COR-L47 (cell line): ENCODE data around the gene DUOX1.

Source experiments
- DNase-seq: peaks from one replicate; lab custom pipeline; 2025; lab: John Stamatoyannopoulos, UW

Gene DUOX1

DNA sequence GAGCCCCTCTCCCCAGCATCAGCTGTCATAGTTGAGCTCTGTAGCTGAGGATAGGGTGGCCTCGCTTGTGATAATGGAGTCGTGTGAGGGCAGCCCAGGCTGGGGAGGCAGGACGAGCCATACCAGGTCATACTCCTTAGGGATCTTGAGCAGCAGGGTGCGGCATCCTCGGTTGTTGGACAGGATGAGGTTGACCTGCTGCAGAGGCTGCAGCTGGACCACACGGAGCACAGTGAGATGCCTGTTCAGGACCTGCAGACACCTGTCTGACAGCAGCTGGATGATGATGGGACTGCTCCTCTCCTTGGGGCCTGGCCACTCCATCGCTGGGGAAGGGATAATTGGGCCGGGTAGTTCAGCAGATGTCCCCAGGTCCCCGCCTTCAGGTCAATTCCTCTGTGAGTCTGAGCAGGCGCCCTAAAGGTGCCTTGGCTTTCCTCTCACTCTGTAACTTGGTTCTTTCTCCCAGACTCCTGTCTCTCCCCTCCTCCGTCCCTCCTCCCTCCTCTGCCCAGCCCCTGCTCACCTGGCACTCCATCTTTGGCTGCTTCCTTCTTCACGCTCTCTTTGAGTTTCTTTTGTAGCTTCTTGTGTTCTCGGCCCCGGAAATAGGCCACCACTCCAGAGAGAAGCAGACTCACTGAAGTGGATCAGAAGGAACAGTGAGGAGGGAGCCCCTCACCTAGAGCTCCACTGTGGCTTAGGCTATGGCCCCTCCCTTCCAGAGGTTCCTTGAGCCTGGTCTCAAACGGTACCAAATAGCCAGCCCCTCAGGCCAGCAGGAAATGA lies 23.6 kb upstream of the DUOX1 start:
- no peak for DNase-seq

GRCh38 chr15:45107941-45108630 lies 21.7 kb upstream of the DUOX1 start:
- no peak for DNase-seq

DNA sequence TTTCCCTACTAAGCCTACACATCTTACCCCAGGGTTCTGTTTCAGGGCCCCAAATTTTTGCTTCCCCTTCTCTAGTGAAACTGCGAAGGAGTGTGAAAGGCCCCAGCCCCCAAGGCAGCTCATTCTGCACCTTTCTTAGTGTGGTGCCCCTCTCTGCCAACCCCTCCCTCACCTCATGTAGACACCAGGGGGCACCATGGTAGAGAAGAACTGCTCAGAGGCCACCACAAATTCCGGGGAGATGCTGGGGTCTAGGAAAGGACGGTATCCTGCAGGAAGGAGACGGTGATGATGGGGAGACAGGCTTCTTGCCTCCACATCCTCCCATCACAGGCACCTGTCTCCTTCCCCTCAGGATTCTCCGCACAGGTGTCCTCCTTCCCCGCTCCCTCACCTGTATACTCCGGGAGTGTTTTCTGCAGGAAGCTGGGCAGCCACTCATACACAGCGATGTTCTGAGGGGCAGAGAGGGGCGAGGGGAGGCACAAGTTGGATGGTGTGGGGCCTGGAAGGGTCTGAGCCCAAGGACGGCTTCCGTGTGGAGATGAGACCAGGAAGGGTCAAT lies 19.5 kb upstream of the DUOX1 start:
- no peak for DNase-seq

GRCh38 chr15:45111390-45112142 lies 18.2 kb upstream of the DUOX1 start:
- no peak for DNase-seq

DNA sequence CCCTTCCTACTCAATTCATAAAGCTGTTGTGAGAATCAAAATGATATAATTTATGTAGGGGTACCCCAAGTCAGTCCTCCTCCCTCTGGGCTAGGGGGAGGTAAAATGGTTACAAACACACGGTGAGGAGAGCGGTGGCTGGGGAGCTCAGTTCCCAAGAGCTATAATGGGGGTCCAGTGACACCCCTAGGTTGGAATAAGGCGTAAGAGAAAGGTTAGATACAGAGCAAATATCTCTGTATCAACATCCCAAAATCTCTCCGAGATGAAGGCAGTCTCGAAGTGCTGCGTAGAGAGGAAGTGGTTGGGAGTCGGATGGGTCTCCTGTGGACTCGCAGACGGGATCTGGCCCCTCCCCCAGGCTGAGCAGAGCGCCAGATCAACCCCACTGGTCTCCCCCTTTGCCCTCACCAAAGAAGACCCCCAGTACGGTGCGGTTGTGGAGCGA lies 17.6 kb upstream of the DUOX1 start:
- no peak for DNase-seq

DNA sequence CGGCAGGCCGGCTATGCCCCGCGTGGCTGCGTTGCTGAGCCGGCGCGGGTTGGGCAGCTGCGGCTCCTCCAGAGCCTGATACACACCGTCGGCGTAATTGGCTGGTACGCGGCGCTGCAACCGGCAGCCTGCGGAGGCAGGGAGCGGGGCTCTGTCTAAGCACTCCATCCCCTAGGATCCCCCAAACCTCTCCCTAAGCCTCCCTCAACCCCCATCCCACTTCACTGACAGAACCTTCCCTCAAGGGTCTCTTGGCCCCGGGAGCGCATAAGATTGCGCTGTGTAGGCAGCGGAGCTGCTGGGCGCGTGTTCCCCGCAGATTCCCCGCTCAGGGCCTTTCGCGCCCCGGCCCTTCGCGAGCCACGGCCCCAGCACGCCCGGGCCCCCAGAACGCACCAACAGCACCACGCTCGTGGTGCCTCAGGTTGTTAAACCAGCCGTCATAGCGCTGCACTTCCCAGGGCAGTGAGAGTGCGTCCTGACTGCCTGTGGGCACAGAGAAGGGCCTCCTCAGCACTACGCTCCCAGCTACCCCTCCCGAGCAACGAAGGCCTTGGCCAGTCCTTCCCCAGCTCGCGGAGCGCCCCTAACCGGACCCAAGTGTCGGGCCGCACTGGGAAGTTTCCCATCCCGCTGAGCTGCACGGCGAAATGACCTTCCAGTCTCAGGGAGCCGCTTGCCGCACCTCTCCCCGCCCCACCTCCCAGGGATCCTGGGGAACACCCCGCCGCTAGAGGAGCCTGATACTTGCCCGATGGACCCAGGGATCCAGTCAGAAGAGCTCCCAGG lies 17.0 kb upstream of the DUOX1 start:
- peak; percentile 27 for DNase-seq

- no peak for DNase-seq
These were observed 16.3 kb upstream of the DUOX1 start for GRCh38 chr15:45113380-45113990.

DNA sequence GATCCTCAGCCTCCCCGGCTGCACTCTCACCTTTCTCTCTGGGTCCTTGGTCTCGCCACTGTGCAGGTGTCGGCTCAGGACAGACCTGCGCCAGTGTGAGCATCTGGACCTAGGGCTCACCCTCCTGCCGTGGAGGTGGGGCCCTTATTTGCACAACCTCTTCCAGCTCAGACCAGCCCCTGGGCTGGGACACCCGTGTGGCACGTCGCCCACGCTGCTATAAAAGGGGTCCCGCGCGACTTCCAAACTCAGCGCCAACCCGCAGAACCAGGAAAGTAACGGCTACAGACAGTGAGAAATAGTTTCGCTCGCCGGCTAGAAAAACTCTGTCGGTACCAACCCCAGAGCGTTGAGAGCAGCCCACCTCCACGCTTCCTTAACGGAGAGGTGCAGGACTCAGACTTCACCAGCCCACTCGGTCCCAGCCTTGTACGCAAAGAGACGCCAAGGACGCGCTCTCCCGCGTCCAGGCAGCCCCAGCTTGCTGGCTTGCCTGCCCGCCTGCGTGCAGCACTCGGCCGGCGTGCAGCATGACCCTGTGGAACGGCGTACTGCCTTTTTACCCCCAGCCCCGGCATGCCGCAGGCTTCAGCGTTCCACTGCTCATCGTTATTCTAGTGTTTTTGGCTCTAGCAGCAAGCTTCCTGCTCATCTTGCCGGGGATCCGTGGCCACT lies 15.6 kb upstream of the DUOX1 start, which contains the start of the genes DUOX2 and DUOXA2:
DUOX2 (minus strand) TSS at position 97 of the 675 bp plus-strand sequence. CDS start 761 bp downstream, outside the sequence.
DUOXA2 (plus strand) TSS at position 251 of the 675 bp plus-strand sequence; CDS start at position 531, 280 bp downstream.
- no peak for DNase-seq

DNA sequence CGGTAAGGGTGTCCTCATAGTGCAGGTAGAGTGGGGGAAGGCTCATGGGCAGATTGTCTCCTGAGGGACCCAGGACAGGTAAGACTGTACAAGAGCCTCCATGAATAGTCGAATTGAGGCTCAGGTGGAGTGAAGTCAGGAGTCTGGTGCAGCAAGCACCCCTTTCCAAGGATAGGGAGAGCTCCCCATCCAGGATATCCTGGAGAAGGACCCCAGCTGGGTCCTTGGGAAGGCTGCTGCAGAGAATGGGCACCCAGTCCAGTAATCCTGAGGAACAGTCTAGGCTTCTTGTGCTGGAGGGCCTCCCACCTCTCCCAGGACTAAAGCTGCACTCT lies 15.1 kb upstream of the DUOX1 start:
- no peak for DNase-seq

DNA sequence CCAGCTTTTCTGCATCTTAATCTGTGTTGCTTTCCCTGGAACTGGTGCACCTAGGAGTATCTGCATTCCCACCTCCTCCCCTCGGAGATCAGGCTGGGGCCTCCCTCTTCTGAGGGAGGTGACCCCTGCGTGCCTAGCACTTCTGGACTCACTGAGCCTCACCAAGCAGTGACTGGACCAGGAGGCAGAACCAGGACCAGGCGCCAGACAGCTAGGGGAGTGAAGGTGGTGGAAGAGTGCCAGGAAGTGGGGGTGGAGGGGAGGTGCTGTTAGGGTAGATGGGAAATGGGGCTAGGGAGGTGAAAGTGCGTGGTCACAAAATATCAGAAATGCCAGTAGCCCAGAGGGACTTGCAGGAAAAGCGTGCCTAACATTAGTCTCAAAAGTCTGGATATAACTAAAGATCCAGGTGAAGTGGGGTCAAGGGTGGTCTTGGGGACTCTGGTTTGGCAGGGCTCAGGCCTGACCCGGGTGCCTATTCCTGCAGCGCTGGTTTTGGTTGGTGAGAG lies 14.4 kb upstream of the DUOX1 start:
- DNase-seq = no peak

DNA sequence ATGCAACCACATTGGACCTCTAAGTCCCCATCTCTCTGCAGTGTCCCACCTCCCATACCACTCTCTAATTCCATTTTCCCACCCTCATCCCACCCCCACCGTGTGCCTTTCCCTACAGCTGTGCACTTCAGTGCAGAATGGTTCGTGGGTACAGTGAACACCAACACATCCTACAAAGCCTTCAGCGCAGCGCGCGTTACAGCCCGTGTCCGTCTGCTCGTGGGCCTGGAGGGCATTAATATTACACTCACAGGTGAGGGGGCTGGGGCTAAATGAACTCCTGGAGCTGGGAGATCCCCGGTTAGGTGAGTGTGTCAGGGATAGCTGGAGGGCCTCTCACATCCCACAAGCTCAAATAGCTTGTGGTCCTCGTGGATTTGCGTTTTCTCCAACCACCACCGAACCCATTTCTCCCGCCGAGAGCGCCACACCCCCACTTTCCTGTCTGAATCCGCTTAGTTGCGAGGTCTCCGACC lies 13.8 kb upstream of the DUOX1 start:
- no peak for DNase-seq

DNA sequence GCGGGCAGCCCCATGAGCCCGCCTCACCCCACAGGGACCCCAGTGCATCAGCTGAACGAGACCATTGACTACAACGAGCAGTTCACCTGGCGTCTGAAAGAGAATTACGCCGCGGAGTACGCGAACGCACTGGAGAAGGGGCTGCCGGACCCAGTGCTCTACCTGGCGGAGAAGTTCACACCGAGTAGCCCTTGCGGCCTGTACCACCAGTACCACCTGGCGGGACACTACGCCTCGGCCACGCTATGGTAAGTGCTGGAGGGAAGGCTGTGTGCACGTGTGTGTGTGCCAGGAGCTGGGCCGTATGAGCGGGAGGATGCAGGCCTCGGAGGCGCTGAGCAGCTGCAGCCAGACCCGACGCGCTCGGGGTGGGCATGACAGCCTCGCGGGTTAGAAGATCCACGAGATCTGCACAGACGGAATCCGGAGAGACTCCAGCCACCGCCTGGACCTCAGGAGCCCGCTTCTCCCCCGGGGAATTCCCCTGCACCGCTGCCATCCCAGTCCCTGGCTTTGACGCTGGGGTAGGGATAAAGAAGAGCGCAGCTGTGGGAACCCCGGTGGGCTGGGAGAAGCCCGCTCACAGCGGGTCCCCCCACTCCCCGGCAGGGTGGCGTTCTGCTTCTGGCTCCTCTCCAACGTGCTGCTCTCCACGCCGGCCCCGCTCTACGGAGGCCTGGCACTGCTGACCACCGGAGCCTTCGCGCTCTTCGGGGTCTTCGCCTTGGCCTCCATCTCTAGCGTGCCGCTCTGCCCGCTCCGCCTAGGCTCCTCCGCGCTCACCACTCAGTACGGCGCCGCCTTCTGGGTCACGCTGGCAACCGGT lies 13.1 kb upstream of the DUOX1 start:
- no peak for DNase-seq

GRCh38 chr15:45117308-45118130 lies 12.3 kb upstream of the DUOX1 start:
- no peak for DNase-seq

DNA sequence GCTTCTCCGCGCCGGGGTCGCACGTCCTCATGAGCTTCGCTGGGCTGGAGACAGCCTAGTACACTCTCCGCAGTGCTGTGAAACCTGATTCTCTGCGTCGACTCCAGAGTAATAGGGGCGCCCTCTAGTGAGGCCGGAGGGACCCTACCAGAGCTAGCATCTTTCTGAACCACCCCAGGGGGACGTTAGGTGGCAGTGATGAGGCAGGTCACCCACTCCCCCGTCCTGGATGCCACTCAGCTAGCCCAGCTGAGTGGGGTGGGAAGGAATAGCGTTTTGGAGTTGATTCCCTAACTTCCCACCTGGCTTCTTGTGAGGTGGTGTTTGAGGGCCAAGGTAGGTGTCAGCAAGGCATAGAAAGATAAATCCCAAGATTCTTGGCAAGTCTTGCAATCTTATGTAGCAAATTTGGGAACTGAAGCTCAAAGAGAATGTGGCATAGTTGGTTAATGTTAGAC lies 11.6 kb upstream of the DUOX1 start:
- DNase-seq = peak; percentile 92

- no peak for DNase-seq
These were observed 10.8 kb upstream of the DUOX1 start for GRCh38 chr15:45118996-45119395.

DNA sequence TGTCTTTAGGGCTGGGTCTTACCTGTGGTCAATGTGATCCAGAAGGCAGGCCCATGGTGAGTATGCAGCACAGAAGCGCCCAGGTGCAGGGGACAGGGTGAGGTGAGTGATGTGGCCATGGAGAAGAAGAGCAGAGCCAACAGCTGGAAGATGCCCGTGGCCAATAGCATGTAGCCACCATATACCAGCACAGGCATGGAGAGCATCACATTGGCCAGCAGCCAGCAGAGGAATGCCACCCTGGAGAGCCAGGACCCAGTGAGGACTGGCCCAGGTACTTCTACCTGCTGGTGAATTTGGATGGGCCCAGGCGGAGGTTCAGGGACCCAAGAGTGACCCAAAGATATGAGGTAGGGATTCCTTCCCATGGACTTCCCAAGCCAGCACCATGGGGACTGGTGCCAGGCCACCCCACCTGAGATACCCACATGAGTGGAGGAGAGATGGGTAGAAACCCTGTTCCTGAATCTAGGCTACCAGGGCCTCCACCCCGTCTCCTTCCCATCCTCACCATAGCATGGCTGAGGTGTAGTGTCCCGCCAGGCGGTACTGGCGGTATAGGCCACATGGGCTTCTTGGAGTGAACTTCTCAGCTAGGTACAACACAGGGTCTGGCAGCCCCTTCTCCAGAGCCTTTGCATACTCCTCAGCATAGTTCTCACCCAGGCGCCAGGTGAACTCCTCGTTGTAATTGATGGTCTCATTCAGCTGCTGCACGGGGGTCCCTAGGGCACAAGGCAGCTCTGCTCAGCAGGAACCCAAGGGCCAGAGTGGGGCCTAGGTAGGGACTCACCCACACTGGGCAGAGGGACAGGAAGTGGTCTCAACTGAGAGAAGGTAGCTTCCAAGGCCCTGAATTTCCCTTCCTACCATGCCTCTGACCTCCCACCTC lies 9.5 kb upstream of the DUOX1 start:
- no peak for DNase-seq

- DNase-seq = no peak
These were observed 8.8 kb upstream of the DUOX1 start for GRCh38 chr15:45121020-45121419.
